ENCODE measurements around the gene IFNGR1. TPM values are rescaled to one million over a fixed set of nuclear protein-coding genes. Genes with fewer than 3 reads are reported as not detected.

The IFNGR1 gene
- total and polyA plus RNA-seq, 10 of the 15 experiments (the other 5 are each of a cell fraction or from before 2014, with no cell fraction given): 89.0 to 296 (median 138) TPM

DNA sequence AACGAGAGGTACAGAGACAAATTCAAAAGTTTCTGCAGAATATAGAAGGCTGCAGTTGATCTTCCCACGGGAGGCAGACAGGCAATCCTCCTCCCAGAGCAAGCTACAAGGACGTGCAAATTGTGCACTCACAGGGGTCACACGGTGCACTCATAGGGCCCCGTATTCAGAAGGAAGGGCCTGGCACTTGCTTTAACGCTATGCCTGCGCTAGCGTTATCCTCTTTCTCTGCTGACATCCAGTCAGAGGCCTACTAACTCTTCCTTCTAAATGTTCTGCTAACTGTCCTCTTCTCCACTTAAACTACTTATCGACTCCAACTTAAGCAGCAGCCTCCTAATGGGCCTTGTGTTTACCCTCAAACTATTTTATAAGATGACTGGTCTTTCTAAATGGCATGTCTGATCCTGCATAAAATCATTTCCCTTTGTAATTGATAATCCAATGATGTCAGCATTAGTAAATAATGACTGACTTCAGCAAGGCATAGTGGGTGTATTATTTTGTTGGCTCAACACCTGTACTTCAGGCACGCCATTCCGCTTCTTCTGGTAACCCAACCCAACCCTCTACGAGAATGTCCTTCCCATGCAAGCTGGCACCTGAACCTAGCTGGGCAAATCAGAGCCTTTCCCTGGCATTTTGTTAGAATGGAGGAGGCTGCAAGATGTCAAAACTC, 2.2 kb downstream of the IFNGR1 start:
- ChIA-PET RAD21 (ENCODE audit: unreplicated experiment) (interaction anchor here (0.8 to 8.0 kb wide), 23 partner anchors 11 to 140 kb away, joined by 3 to 68 read pairs (median 7); partner anchors contain the start of gene IL22RA2), CTCF (interaction anchor here (0.9 to 3.1 kb wide), 15 partner anchors 11 to 140 kb away, joined by 3 to 18 read pairs (median 5); no protein-coding TSS in a partner anchor), POLR2A (interaction anchor here (0.6 to 4.9 kb wide), 19 partner anchors 8 to 746 kb away, joined by 3 to 37 read pairs (median 5); no protein-coding TSS in a partner anchor), SMC1A (ENCODE audit: uncharacterized antibody, unreplicated experiment) (interaction anchor here (0.8 to 7.9 kb wide), 28 partner anchors 9 to 759 kb away, joined by 3 to 89 read pairs (median 5); no protein-coding TSS in a partner anchor)
- 31% methylated on average over 12 of the region's 12 CpGs for WGBS (ENCODE audit: insufficient coverage, insufficient replicate concordance, low lambda C conversion rate, missing lambda C conversion rate)
- DNase-seq (ENCODE audit: low read depth, low spot score) (no peak), ATAC-seq (peak; percentile 34), FAIRE-seq (no peak)
- no TSS peak for BruUV-seq (replicated peaks)
- Histone ChIP-seq H3K4me2 (ENCODE audit: control insufficient read depth, insufficient read depth) (peak overlapping the region; percentile 78), H3K27ac (ENCODE audit: control insufficient read depth, insufficient read depth) (peak overlapping the region; percentile 94), H4K20me1 (ENCODE audit: control insufficient read depth, insufficient read depth) (no peaks in the 10 kb centered on the region), H2AFZ (ENCODE audit: control insufficient read depth, low read depth, low read length) (no peak overlapping the region), H3K36me3 (ENCODE audit: control insufficient read depth in 2 of 2, insufficient read depth in 2 of 2, low read length in 1 of 2) (peaks cover under 1 to 17% of the 10 kb centered on the region in 2 experiments; a peak in 3 of 4 replicates), H3K4me1 (ENCODE audit: control insufficient read depth, insufficient read depth, low read length) (peaks cover 9% of the 10 kb centered on the region; the same call in 1 of the 2 replicates), H3K79me2 (ENCODE audit: control insufficient read depth, insufficient read depth, low read length) (peaks cover 80% of the 10 kb centered on the region), H3K4me3 (peak overlapping the region; percentile 91), H3K9me3 (replicated peaks; ENCODE audit: control insufficient read depth, insufficient read depth, low read length) (peaks cover 8% of the 10 kb centered on the region), H3K27me3 (replicated peaks in 1 of 2; ENCODE audit: control insufficient read depth in 2 of 2, insufficient read depth in 2 of 2, low read length in 1 of 2) (no peaks in the 10 kb centered on the region), H3K9ac (ENCODE audit: control insufficient read depth, insufficient read depth, low read length) (peak overlapping the region; percentile 86)
- in situ Hi-C loops (cut with MboI): loop anchor here (5.0 kb wide), 1 partner anchor 115 kb away; no protein-coding TSS in a partner anchor
- intact Hi-C loops (cut with micrococcal nuclease; ENCODE audit: unreplicated experiment): no loop called here
- TF ChIP-seq, protein P1, sequence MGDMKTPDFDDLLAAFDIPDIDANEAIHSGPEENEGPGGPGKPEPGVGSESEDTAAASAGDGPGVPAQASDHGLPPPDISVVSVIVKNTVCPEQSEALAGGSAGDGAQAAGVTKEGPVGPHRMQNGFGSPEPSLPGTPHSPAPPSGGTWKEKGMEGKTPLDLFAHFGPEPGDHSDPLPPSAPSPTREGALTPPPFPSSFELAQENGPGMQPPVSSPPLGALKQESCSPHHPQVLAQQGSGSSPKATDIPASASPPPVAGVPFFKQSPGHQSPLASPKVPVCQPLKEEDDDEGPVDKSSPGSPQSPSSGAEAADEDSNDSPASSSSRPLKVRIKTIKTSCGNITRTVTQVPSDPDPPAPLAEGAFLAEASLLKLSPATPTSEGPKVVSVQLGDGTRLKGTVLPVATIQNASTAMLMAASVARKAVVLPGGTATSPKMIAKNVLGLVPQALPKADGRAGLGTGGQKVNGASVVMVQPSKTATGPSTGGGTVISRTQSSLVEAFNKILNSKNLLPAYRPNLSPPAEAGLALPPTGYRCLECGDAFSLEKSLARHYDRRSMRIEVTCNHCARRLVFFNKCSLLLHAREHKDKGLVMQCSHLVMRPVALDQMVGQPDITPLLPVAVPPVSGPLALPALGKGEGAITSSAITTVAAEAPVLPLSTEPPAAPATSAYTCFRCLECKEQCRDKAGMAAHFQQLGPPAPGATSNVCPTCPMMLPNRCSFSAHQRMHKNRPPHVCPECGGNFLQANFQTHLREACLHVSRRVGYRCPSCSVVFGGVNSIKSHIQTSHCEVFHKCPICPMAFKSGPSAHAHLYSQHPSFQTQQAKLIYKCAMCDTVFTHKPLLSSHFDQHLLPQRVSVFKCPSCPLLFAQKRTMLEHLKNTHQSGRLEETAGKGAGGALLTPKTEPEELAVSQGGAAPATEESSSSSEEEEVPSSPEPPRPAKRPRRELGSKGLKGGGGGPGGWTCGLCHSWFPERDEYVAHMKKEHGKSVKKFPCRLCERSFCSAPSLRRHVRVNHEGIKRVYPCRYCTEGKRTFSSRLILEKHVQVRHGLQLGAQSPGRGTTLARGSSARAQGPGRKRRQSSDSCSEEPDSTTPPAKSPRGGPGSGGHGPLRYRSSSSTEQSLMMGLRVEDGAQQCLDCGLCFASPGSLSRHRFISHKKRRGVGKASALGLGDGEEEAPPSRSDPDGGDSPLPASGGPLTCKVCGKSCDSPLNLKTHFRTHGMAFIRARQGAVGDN (IDR thresholded peaks at IDR 0.05): peak; percentile 42
- TF ChIP-seq BACH1 (IDR thresholded peaks at IDR 0.05; ENCODE audit: borderline replicate concordance) (peak; percentile 50; the same call in 1 of the 2 replicates), SMAD1 (IDR thresholded peaks at IDR 0.05; ENCODE audit: low read depth, partially characterized antibody) (no peak), SIN3A (IDR thresholded peaks at IDR 0.05; ENCODE audit: low read depth, low read length) (0 out of 2 replicates have a peak, but pooled peaks have one; percentile 8), CREB1 (IDR thresholded peaks at IDR 0.05; ENCODE audit: low read depth) (0 out of 2 replicates have a peak, but pooled peaks have one; percentile 13), NR2F1 (conservative IDR thresholded peaks at IDR 0.05) (0 out of 2 replicates have a peak, but pooled peaks have one; percentile 32), POLR2AphosphoS5 (IDR thresholded peaks at IDR 0.05; ENCODE audit: low read length) (peak; percentile 89), DPF2 (IDR thresholded peaks at IDR 0.05) (no peak), CBX5 (IDR thresholded peaks at IDR 0.05; ENCODE audit: low read depth) (no peak), LARP7 (IDR thresholded peaks at IDR 0.05) (peak; percentile 12; the same call in 1 of the 2 replicates)
- TF ChIP-seq, protein P2, sequence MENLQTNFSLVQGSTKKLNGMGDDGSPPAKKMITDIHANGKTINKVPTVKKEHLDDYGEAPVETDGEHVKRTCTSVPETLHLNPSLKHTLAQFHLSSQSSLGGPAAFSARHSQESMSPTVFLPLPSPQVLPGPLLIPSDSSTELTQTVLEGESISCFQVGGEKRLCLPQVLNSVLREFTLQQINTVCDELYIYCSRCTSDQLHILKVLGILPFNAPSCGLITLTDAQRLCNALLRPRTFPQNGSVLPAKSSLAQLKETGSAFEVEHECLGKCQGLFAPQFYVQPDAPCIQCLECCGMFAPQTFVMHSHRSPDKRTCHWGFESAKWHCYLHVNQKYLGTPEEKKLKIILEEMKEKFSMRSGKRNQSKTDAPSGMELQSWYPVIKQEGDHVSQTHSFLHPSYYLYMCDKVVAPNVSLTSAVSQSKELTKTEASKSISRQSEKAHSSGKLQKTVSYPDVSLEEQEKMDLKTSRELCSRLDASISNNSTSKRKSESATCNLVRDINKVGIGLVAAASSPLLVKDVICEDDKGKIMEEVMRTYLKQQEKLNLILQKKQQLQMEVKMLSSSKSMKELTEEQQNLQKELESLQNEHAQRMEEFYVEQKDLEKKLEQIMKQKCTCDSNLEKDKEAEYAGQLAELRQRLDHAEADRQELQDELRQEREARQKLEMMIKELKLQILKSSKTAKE (IDR thresholded peaks at IDR 0.05; ENCODE audit: low read depth, poor library complexity, severe bottlenecking): peak; percentile 30
- TF ChIP-seq, protein P3, sequence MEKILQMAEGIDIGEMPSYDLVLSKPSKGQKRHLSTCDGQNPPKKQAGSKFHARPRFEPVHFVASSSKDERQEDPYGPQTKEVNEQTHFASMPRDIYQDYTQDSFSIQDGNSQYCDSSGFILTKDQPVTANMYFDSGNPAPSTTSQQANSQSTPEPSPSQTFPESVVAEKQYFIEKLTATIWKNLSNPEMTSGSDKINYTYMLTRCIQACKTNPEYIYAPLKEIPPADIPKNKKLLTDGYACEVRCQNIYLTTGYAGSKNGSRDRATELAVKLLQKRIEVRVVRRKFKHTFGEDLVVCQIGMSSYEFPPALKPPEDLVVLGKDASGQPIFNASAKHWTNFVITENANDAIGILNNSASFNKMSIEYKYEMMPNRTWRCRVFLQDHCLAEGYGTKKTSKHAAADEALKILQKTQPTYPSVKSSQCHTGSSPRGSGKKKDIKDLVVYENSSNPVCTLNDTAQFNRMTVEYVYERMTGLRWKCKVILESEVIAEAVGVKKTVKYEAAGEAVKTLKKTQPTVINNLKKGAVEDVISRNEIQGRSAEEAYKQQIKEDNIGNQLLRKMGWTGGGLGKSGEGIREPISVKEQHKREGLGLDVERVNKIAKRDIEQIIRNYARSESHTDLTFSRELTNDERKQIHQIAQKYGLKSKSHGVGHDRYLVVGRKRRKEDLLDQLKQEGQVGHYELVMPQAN (conservative IDR thresholded peaks at IDR 0.05): 0 out of 2 replicates have a peak, but pooled peaks have one; percentile 18

Measured in GM12878 (cell line).